Activated naive CD8-positive, alpha-beta T cell treated with anti-CD3 and anti-CD28 coated beads for 36 hours (primary cell): ENCODE results near the gene POU2F2. TPM values are rescaled to one million over a fixed set of nuclear protein-coding genes. Genes with fewer than 3 reads are reported as not detected.
A peak's percentile ranks its signal among the peaks of the same experiment; 100 is the strongest.

Experiments used
- DNase-seq: peaks from one replicate; pipeline ENCODE4 v3.0.0; 2021
- H3K27ac Mint-ChIP-seq: one replicate; pipeline ENCODE4 v1.8.0; 2022; ENCODE audit warnings: mild to moderate bottlenecking, moderate library complexity, mixed read lengths
- H3K27me3 Mint-ChIP-seq: one replicate; pipeline ENCODE4 v1.8.0; 2022; ENCODE audit warnings: mild to moderate bottlenecking, mixed read lengths
- H3K36me3 Mint-ChIP-seq: one replicate; pipeline ENCODE4 v1.8.0; 2021; ENCODE audit warnings: mild to moderate bottlenecking, mixed read lengths
- H3K4me1 Mint-ChIP-seq: one replicate; pipeline ENCODE4 v1.8.0; 2021; ENCODE audit warnings: mixed read lengths
- H3K4me3 Mint-ChIP-seq: one replicate; pipeline ENCODE4 v1.8.0; 2022; ENCODE audit warnings: mild to moderate bottlenecking, moderate library complexity, mixed read lengths
- H3K9me3 Mint-ChIP-seq: one replicate; pipeline ENCODE4 v1.8.0; 2022; ENCODE audit warnings: mixed read lengths
- total RNA-seq, 2 experiments: library from RNA; stranded (reverse); gene quantifications; one replicate each; pipeline ENCODE4 v1.2.3, GENCODE V29; 2021

Gene POU2F2
- total RNA-seq, 2 experiments from 2014 or later: 50.8 to 52.2 TPM

DNA sequence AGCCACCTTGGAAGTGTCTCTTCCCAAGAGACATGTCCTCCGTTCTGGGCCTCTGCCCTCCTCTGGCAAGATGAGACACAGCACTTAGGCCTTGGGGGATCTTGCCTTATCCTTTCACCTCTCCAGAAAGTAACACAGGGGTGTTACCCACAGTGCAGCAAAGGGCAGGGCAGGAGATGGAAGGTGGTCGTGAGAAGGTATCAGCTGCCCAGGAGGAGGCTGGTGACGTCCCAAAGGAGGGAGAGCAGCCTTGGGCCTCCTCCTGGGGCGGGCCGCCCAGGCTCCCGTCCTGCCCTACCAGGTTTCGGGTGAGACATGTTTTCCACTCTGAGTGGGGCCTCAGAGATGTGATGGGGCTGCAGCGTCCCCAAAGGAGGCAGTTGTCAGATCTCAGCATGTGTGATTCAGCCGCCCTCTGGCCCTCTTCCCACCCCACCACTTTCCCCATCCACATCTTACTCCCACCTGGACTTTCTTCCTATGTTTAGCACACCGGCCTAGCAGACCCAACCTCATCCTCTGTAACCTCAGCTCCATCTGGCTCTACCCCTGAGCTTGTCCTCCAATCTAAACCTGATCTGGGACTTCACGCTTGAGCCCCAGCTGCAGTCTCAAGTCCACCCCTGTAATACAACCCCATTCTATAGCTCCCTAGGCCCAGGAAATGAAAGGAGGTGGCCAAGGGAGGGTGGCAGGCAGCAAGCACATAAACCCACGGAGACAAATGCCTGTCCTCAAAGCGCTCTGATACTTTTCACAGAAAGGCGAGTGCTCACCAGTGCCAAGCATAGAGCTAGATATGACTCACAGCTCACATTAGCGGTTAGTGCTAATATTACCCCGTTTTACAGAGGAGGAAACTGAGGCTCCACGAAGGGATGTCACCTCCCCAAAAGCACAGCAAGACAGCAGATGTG lies 9.3 kb downstream of the POU2F2 start:
- Mint-ChIP-seq H3K4me3 (peak overlapping the region; percentile 72), H3K36me3 (peaks cover 36% of the 10 kb centered on the region), H3K27ac (peak overlapping the region; percentile 93), H3K9me3 (peaks cover 2% of the 10 kb centered on the region), H3K4me1 (peaks cover 68% of the 10 kb centered on the region), H3K27me3 (no peaks in the 10 kb centered on the region)
- peak; percentile 88 for DNase-seq

DNA sequence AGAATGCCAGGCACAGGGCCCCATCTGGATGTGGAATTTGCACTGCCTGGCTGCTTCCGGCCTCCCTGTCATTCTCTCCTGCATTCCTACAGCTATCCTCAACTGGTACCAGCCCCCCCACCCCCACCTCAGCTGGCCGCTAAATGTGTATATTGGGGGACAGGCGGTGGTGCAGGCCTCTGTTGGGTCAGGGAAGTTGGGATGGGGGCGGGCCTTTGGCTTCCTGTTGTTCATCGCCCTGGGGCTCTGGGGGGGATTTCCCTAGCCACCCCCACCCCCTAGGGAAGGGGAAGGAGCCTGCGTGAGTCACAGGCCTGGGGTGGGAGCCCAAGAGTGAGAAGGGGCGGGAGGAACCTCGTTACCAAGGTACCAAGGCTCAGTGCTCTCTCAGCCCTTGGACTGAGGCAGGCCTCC lies 10.6 kb downstream of the POU2F2 start:
- peak; percentile 87 for DNase-seq
- Mint-ChIP-seq H3K27me3 (no peaks in the 10 kb centered on the region), H3K4me3 (peak overlapping the region; percentile 72), H3K27ac (peak overlapping the region; percentile 93), H3K9me3 (peaks cover 2% of the 10 kb centered on the region), H3K4me1 (peaks cover 62% of the 10 kb centered on the region), H3K36me3 (peaks cover 41% of the 10 kb centered on the region)

DNA sequence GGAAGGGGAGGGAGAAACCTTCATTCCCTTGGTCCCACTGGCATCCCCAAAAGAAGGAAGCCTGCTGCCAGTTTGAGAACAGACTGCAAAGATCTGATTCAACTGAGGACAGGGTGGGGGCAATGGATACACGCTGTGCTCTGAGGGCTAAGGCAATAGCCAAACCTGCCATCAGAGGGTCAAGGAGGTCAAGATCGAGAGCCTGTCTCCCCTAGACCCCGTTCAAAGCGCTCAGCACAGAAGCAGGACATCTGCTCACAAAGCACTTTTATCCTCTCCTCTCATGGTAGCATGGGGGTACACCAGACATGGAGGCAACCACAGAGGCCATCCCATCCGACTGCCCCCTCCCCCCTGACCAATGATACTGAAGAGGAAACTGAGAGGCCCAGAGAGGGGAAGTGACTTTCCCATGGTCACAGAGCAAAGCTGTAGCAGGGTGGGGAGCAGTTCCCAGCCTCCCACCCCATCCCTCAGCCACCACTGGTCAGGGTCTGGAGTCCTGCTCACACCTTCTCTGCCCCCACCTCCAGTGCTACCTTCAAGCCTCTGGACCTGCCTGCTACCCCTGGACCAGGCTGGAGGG lies 11.1 kb downstream of the POU2F2 start:
- DNase-seq: peak; percentile 35
- Mint-ChIP-seq H3K4me1 (peaks cover 57% of the 10 kb centered on the region), H3K27ac (peak overlapping the region; percentile 93), H3K27me3 (no peaks in the 10 kb centered on the region), H3K4me3 (peak overlapping the region; percentile 72), H3K9me3 (peaks cover 2% of the 10 kb centered on the region), H3K36me3 (peaks cover 46% of the 10 kb centered on the region)

DNA sequence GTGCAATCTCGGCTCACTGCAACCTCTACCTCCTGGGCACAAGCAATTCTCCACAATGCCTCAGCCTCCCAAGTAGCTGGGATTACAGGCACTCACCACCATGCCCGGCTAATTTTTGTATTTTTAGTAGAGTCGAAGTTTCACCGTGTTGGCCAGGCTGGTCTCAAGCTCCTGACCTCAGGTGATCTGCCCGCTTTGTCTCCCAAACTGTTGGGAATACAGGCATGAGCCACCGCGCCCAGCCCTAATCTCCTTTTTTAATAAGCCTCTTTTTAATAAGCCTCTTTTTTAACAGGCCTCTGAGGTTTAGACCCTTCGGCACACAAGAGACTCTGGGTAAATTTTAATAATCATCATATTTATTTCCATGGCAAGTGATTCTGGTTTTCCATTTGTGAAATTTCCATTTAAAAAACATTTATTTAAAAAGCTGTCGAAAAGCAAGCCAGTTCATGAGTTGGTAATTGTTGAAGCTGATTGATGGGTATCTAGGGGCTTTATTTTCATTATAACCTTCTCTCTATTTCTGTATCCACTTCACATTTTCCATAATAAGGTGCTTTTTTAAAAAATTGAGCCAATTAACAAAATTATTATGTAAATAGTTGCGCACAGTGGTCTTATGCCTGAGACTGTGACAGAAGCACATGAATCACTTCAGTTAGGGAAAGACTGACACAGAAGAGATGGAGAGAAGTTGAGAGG lies 11.8 kb downstream of the POU2F2 start:
- Mint-ChIP-seq H3K27me3 (no peaks in the 10 kb centered on the region), H3K4me1 (peaks cover 56% of the 10 kb centered on the region), H3K4me3 (peak overlapping the region; percentile 72), H3K9me3 (peaks cover 2% of the 10 kb centered on the region), H3K36me3 (peaks cover 46% of the 10 kb centered on the region), H3K27ac (peak overlapping the region; percentile 93)
- DNase-seq: no peak

DNA sequence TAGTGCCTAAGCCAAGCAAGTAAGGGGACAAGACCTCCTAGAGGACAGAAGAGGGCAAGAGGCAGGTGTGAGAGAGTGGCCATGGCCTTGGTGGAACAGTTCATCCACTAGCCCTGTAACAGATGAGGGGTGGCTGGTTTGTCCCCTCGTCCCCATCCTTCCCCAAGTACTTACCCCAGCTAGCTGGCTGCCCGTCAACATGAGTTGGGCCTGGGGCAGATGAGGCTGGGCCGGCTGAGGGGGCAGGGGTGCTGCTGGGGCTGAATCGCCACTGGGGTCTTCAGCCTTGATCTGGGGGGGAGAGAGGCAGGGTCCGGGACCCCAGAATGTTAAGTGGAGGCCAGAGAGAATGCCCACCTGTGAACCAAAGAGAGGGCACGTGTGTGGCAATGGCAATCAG lies 15.2 kb downstream of the POU2F2 start:
- H3K4me1 Mint-ChIP-seq: peaks cover 52% of the 10 kb centered on the region
- H3K27ac Mint-ChIP-seq: no peak overlapping the region
- H3K36me3 Mint-ChIP-seq: peaks cover 42% of the 10 kb centered on the region
- DNase-seq: no peak
- H3K4me3 Mint-ChIP-seq: no peak overlapping the region
- no peaks in the 10 kb centered on the region for H3K9me3 Mint-ChIP-seq
- H3K27me3 Mint-ChIP-seq: no peaks in the 10 kb centered on the region

DNA sequence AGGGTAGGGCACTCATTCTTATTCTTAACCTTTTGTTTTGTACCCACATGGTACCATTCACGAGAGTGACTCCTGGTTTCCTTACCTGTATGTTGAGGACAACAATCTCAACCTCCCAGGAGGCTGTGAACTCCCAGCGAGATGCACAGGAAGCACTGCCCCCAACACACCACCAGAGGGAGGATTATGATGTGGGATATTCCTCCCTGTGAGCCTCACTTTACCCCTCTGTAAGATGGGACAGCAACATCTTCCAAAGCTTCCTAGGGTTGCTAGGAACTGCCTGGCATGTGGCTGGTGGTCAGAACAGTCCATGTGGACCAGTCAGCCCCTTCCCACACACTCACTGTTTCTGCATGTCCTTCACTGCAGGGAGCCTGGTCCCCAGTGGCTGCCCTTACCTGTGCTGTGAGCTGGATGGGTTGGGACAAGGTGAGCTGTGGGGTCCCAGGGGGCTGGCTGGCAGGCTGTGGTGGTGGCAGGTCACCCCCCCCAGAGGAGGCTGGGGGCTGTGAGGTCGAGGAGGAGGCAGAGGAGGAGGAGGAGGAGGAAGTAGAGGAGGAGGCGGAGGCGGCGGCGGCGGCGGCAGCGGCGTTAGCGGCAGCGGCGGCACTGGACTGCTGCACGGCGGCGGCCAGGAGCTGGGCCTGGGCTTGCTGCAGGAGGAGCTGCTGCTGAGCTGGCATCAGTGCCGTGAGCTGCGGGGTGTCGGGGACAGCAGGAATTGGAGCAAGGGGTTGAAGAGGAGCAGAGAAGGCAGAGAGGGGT lies 15.8 kb downstream of the POU2F2 start:
- H3K27me3 Mint-ChIP-seq: no peaks in the 10 kb centered on the region
- H3K36me3 Mint-ChIP-seq: peaks cover 43% of the 10 kb centered on the region
- no peaks in the 10 kb centered on the region for H3K9me3 Mint-ChIP-seq
- H3K27ac Mint-ChIP-seq: no peak overlapping the region
- DNase-seq: no peak
- H3K4me3 Mint-ChIP-seq: no peak overlapping the region
- H3K4me1 Mint-ChIP-seq: peaks cover 54% of the 10 kb centered on the region

DNA sequence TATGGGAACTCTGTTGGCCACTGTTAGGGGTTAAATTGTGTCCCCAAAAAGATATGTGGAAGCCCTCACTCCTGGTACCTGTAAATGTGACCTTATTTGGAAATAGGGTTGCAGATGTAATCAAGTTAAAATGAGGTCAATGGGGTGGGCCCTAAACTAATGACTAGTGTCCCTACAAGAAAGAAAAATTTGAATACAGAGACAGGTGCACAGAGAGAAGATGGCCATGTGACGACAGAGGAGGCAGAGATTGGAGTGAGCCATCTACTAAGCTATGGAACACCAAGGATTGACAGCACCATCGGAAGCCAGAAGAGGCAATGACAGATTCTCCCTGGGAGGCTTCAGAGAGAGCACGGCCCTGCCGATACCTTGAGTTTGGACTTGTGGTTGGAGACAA lies 16.5 kb downstream of the POU2F2 start:
- peak overlapping the region; percentile 53 for H3K27ac Mint-ChIP-seq
- no peak for DNase-seq
- no peaks in the 10 kb centered on the region for H3K27me3 Mint-ChIP-seq
- H3K4me3 Mint-ChIP-seq: no peak overlapping the region
- H3K36me3 Mint-ChIP-seq: peaks cover 47% of the 10 kb centered on the region
- H3K4me1 Mint-ChIP-seq: peaks cover 49% of the 10 kb centered on the region
- H3K9me3 Mint-ChIP-seq: no peaks in the 10 kb centered on the region

DNA sequence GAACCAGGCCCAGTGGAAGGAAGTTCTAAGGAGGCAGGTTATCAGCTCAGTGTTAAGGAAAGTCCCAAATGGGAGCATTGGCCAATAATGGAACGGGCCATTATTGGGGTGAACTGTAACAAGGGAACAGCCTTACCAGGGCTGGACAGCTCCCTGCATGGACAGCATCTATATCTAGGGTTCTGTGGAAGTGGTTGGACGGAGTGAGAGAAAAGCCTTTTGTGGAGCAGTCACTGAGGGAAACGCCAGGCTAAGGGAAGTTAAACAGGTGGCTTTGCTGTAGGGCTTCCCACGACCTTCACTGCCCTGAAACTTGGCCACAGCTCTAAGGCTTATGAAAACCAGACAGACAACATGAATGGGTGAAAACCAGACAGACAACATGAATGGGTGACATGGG lies 17.0 kb downstream of the POU2F2 start:
- no peak for DNase-seq
- H3K36me3 Mint-ChIP-seq: peaks cover 48% of the 10 kb centered on the region
- no peaks in the 10 kb centered on the region for H3K9me3 Mint-ChIP-seq
- no peaks in the 10 kb centered on the region for H3K27me3 Mint-ChIP-seq
- H3K27ac Mint-ChIP-seq: no peak overlapping the region
- H3K4me3 Mint-ChIP-seq: no peak overlapping the region
- peaks cover 44% of the 10 kb centered on the region for H3K4me1 Mint-ChIP-seq

DNA sequence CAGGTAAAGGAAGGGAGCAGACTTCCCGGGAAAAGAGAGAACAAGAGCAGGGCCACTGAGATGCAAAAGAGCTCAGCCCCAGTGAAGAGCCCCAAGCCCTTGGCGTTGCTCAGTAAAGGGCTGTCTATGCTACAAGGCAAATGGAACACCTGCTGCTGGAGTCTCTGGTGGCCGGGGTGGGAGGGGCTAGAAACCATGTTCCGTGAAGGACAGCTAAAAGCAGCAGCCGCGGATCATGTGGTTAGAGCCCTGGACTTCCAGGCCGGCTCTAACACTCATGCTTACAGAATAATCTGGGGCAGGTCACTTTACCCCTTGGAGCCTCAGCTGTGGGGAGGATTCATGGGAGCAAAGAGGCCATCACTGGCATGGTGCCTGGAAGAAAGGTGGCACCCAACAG lies 17.8 kb downstream of the POU2F2 start:
- DNase-seq: no peak

DNA sequence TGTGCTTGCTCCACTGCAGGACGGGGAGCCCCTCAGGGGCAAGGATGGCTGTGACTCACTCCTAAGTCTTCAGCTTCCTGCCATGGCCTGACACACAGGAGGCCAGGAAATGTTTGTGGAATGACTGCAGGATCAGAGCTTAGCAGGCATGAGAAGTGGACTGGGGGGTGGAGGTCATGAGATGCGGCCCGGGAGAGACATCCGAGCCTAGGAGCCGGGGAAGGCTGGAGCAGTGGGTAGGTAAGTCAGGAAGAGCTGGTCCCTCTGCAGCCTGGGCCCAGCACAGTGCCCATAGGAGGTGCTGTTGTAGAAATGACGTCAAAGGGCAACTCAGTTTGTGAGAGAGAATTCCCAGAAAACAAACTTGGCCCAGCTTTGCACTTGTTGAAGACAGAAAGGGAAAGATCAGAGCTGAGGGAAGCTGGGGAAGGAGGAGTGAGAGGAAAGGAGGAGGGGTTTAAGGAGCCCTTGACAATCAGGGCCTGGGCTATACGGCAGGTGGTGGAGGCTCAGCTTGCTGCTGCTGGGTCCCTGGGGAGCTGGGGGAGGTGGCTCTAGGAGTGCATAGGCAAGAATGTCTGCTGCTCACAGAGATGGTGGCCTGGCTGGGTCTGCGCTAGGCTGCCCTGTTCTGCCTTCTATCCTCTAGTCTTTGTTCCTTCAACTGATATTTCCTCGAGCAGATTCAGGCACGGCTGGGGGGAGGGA lies 18.5 kb downstream of the POU2F2 start:
- H3K4me1 Mint-ChIP-seq: peaks cover 43% of the 10 kb centered on the region
- H3K4me3 Mint-ChIP-seq: no peak overlapping the region
- H3K27me3 Mint-ChIP-seq: no peaks in the 10 kb centered on the region

More for the DNA sequence above, 17.8 kb downstream of the POU2F2 start:
- H3K27me3 Mint-ChIP-seq: no peaks in the 10 kb centered on the region
- H3K36me3 Mint-ChIP-seq: peaks cover 48% of the 10 kb centered on the region
- H3K27ac Mint-ChIP-seq: peak overlapping the region; percentile 73
- no peak overlapping the region for H3K4me3 Mint-ChIP-seq
- H3K9me3 Mint-ChIP-seq: no peaks in the 10 kb centered on the region
- peaks cover 42% of the 10 kb centered on the region for H3K4me1 Mint-ChIP-seq

DNA sequence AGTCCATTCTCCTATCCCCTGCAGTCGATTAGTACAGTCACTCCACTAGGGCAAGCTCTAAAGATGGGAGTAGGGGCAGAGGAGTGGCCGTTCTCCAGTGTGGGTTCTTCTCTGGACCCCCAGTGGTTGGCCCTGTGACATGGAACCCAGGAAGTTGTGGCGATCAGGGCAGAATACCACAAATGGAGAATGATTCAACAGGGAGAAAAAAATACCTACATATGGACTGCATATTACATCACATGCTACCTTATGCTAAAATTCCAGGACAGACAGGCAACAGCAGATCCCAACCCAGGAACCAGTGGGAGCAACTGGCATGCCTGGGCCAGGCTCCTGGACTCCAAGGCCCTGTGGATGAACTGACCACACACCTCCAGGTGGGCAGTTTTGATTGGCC lies 20.4 kb downstream of the POU2F2 start:
- Mint-ChIP-seq H3K4me1 (peaks cover 42% of the 10 kb centered on the region), H3K27me3 (no peaks in the 10 kb centered on the region), H3K36me3 (peaks cover 40% of the 10 kb centered on the region), H3K9me3 (no peaks in the 10 kb centered on the region), H3K4me3 (no peak overlapping the region), H3K27ac (peak overlapping the region; percentile 70)
- no peak for DNase-seq

More for the DNA sequence above, 18.5 kb downstream of the POU2F2 start:
- Mint-ChIP-seq H3K27ac (peak overlapping the region; percentile 73), H3K9me3 (no peaks in the 10 kb centered on the region), H3K36me3 (peaks cover 46% of the 10 kb centered on the region)
- no peak for DNase-seq

DNA sequence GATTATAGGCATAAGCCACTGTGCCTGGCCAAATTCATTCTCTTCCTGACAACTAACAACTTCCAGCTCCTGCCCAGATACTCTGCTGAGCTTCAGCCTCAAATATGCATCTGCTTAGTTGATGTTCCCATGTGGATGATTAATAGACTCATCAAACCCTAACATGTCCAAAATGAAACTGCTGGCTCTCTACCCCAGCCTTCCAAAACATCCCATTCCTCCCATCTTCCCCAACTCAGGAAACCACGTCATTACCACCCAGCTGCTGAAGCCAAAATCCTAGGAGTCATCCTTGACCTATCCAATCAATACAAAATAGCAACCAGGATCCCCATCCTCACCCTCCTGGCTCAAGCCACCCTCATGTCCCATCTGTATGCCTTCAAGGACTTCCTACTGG lies 20.9 kb downstream of the POU2F2 start:
- Mint-ChIP-seq H3K27ac (peak overlapping the region; percentile 70), H3K27me3 (no peaks in the 10 kb centered on the region), H3K4me3 (no peak overlapping the region), H3K9me3 (no peaks in the 10 kb centered on the region), H3K36me3 (peaks cover 38% of the 10 kb centered on the region), H3K4me1 (peaks cover 44% of the 10 kb centered on the region)
- no peak for DNase-seq

DNA sequence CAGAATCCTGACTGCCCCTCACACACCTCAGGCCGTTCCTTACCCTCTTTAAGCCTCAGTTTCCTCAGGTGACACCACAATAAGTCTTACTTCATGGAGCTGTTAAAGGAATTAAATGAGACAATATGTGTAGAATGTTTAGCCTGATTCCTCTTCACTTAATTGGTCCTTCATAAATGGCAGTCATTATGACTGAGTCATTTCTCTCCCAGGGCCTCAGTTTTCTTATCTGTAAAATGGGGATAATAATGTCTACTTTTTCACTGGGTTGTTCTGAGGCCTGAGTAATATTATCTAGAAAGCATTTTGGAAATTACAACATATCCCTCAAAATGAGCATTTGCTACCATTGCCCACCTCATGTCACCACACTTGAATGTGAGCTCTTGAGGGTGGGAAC lies 21.6 kb downstream of the POU2F2 start:
- DNase-seq: no peak
- Mint-ChIP-seq H3K27ac (peak overlapping the region; percentile 70), H3K4me1 (peaks cover 47% of the 10 kb centered on the region), H3K36me3 (peaks cover 32% of the 10 kb centered on the region), H3K9me3 (no peaks in the 10 kb centered on the region), H3K4me3 (no peak overlapping the region), H3K27me3 (no peaks in the 10 kb centered on the region)

DNA sequence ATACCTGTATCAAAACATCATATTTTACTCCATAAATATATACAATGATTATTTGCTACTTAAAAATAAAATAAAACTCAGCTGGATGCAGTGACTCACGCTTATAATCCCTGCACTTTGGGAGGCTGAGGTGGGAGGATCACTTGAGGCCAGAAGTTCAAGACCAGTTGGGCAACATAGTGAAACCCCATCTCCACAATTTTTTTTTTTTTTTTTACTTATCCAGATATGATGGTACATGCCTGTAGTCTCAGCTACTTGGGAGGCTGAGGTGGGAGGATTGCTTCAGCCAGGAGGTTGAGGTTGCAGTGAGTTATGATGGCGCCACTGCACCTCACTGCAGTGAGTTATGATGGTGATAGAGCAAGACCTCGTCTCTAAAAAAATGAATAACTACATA lies 22.4 kb downstream of the POU2F2 start:
- no peaks in the 10 kb centered on the region for H3K9me3 Mint-ChIP-seq
- H3K36me3 Mint-ChIP-seq: peaks cover 32% of the 10 kb centered on the region
- DNase-seq: no peak
- H3K4me1 Mint-ChIP-seq: peaks cover 51% of the 10 kb centered on the region
- H3K27ac Mint-ChIP-seq: no peak overlapping the region
- no peaks in the 10 kb centered on the region for H3K27me3 Mint-ChIP-seq
- no peak overlapping the region for H3K4me3 Mint-ChIP-seq
